ENCODE results near the gene MFAP3. TPM values are rescaled to one million over a fixed set of nuclear protein-coding genes. Genes with fewer than 3 reads are reported as not detected.
A peak's percentile ranks its signal among the peaks of the same experiment; 100 is the strongest.

The MFAP3 gene
- total RNA-seq, 2 donors from 2014 or later: 34.3 to 72.4 TPM

- no peak for DNase-seq (ENCODE audit: low spot score)
- Histone ChIP-seq H3K4me3 (no peak overlapping the region), H3K27me3 (no peaks in the 10 kb centered on the region), H3K4me1 (peaks cover 0 to 13% of the 10 kb centered on the region in 2 donors), H3K9me3 (no peaks in the 10 kb centered on the region), H3K36me3 (peaks cover 22% of the 10 kb centered on the region), H3K27ac (peak overlapping the region in 1 of 2 donors; percentile 75)
- no peak for TF ChIP-seq CTCF (IDR thresholded peaks at IDR 0.05)
These were observed 38.1 kb upstream of the MFAP3 start for GRCh38 chr5:154000703-154001102.

- no peak for TF ChIP-seq CTCF (IDR thresholded peaks at IDR 0.05)
- Histone ChIP-seq H3K36me3 (peaks cover 20% of the 10 kb centered on the region), H3K27ac (peak overlapping the region; percentile 58 to 75), H3K4me3 (no peak overlapping the region), H3K4me1 (peaks cover 0 to 13% of the 10 kb centered on the region in 2 donors), H3K9me3 (no peaks in the 10 kb centered on the region), H3K27me3 (no peaks in the 10 kb centered on the region)
- no peak for DNase-seq (ENCODE audit: low spot score)
These were observed 36.7 kb upstream of the MFAP3 start for GRCh38 chr5:154002093-154002492.

GRCh38 chr5:154002511-154003020 is 36.2 kb upstream of the MFAP3 start:
- no peak for DNase-seq (ENCODE audit: low spot score)
- TF ChIP-seq CTCF (IDR thresholded peaks at IDR 0.05): no peak
- H3K27ac ChIP-seq: peak overlapping the region; percentile 58 to 75
- H3K36me3 ChIP-seq: peaks cover 15% of the 10 kb centered on the region
- H3K27me3 ChIP-seq: no peaks in the 10 kb centered on the region
- no peaks in the 10 kb centered on the region for H3K9me3 ChIP-seq
- peaks cover 0 to 13% of the 10 kb centered on the region in 2 donors for H3K4me1 ChIP-seq
- H3K4me3 ChIP-seq: no peak overlapping the region

GRCh38 chr5:154005648-154006047 is 33.1 kb upstream of the MFAP3 start:
- H3K4me3 ChIP-seq: no peak overlapping the region
- H3K27me3 ChIP-seq: no peaks in the 10 kb centered on the region
- TF ChIP-seq CTCF (IDR thresholded peaks at IDR 0.05): no peak
- peaks cover 0 to 13% of the 10 kb centered on the region in 2 donors for H3K4me1 ChIP-seq
- no peak overlapping the region for H3K27ac ChIP-seq
- H3K36me3 ChIP-seq: peaks cover 11% of the 10 kb centered on the region
- H3K9me3 ChIP-seq: no peaks in the 10 kb centered on the region
- no peak for DNase-seq (ENCODE audit: low spot score)

- Histone ChIP-seq H3K27me3 (no peaks in the 10 kb centered on the region), H3K4me3 (no peak overlapping the region), H3K4me1 (peaks cover 0 to 4% of the 10 kb centered on the region in 2 donors), H3K36me3 (peaks cover 9% of the 10 kb centered on the region), H3K9me3 (no peaks in the 10 kb centered on the region), H3K27ac (peak overlapping the region in 1 of 2 donors; percentile 6)
- TF ChIP-seq CTCF (IDR thresholded peaks at IDR 0.05): no peak
- DNase-seq (ENCODE audit: low spot score): no peak
These were observed 28.1 kb upstream of the MFAP3 start for GRCh38 chr5:154010660-154011059.
